ENCODE data around the gene UGCG. TPM values are rescaled to one million over a fixed set of nuclear protein-coding genes. Genes with fewer than 3 reads are reported as not detected.

Gene UGCG
- total and polyA plus RNA-seq, 9 of the 15 experiments (the other 6 are each of a cell fraction or from before 2014, with no cell fraction given): 20.0 to 40.3 (median 29.2) TPM

DNA sequence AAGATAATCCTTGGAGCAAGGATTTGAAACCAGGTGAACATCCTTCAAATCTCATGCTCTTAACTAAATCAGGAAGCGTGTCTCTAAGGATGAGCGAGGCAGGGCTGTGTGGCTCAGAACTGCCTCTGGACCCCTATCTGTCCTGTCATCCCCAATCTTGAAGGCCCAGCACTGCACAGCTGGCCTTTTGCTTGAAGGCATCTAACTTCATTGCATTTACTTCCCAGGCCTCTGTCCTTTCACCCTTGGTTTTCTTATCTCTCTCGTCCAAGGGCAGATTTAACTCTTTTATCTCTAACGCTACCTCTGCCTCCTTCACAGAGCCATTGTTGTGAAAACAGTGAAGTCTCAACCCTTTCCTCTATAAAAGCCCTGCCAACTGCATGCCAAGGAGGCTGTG, 83.8 kb downstream of the UGCG start (continued):
- TF ChIP-seq ZBTB1 (CRISPR knock-in tag; IDR thresholded peaks at IDR 0.05; ENCODE audit: borderline replicate concordance, low read depth) (no peak), GATAD2A (IDR thresholded peaks at IDR 0.05) (0 out of 2 replicates have a peak, but pooled peaks have one; percentile 23), ZNF668 (CRISPR knock-in tag; IDR thresholded peaks at IDR 0.05) (no peak), PCBP1 (IDR thresholded peaks at IDR 0.05; ENCODE audit: low read depth, low read length, poor library complexity, severe bottlenecking) (no peak), MAFK (IDR thresholded peaks at IDR 0.05; ENCODE audit: low read length) (no peak), ZNF76 (CRISPR knock-in tag; IDR thresholded peaks at IDR 0.05; ENCODE audit: borderline replicate concordance) (no peak), TSC22D4 (tag; IDR thresholded peaks at IDR 0.05) (no peak), ZNF644 (tag; IDR thresholded peaks at IDR 0.05; ENCODE audit: low read depth) (peak; percentile 47; the same call in 1 of the 2 replicates), ZNF165 (CRISPR knock-in tag; IDR thresholded peaks at IDR 0.05; ENCODE audit: borderline replicate concordance) (no peak), RFX1 (IDR thresholded peaks at IDR 0.05) (no peak), ZNF75A (CRISPR knock-in tag; IDR thresholded peaks at IDR 0.05) (no peak), CEBPG (CRISPR knock-in tag; IDR thresholded peaks at IDR 0.05) (no peak), CEBPG (tag; conservative IDR thresholded peaks at IDR 0.05 in 1 of 2, IDR thresholded peaks at IDR 0.05 in 1 of 2) (no peak), CXXC5 (CRISPR knock-in tag; IDR thresholded peaks at IDR 0.05) (peak; percentile 78), ZNF830 (CRISPR knock-in tag; IDR thresholded peaks at IDR 0.05) (no peak)
- TF ChIP-seq, protein P1, sequence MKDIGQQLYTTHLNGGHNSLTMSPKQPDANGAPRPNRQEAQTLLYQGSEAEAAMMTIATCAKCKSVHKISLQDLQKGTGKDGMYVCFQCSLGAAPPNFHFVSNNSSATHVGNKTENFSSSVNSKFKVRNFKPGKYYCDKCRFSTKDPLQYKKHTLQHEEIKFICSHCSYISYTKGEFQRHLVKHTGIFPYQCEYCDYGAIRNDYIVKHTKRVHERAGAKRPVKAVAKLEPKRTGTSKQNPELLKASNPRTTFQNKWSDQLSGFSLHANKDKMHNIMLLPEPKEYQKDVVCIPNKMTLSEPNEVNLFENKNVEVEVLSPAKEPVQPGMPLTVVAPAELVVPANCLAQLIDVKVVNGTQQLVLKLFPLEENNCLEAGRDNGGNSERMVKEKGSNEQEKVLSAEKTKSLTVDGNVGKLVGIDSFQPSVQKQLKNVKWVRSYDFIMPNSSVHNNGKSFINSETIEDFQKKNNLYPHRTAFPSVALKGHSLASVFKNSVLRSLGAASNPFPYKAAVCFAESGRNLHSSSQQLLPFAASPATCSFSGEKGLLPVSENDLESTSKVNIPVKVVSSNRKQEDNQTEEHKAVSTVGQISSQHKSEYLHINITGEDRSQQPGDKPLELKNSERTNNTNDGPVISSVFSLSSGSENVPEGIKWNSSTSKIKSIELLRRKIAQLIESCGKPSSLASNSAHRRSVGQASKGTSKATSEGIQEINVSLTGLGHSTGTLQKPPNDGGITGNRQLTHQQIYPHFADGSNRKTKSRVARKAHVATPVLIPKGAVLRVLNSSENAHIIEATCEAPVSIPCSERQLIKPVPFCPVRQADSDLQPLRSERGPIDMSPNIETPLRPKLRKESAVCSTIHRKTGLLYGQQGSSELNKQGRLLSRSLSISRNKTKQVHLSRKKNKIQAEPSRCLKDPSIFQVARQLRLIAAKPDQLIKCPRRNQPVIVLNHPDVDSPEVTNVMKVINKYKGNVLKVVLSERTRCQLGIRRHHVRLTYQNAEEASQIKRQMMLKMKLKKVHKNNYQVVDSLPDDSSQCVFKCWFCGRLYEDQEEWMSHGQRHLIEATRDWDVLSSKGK (CRISPR knock-in tag; IDR thresholded peaks at IDR 0.05): no peak
- TF ChIP-seq, protein P2, sequence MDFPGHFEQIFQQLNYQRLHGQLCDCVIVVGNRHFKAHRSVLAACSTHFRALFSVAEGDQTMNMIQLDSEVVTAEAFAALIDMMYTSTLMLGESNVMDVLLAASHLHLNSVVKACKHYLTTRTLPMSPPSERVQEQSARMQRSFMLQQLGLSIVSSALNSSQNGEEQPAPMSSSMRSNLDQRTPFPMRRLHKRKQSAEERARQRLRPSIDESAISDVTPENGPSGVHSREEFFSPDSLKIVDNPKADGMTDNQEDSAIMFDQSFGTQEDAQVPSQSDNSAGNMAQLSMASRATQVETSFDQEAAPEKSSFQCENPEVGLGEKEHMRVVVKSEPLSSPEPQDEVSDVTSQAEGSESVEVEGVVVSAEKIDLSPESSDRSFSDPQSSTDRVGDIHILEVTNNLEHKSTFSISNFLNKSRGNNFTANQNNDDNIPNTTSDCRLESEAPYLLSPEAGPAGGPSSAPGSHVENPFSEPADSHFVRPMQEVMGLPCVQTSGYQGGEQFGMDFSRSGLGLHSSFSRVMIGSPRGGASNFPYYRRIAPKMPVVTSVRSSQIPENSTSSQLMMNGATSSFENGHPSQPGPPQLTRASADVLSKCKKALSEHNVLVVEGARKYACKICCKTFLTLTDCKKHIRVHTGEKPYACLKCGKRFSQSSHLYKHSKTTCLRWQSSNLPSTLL (IDR thresholded peaks at IDR 0.05): no peak
- TF ChIP-seq, protein P3, sequence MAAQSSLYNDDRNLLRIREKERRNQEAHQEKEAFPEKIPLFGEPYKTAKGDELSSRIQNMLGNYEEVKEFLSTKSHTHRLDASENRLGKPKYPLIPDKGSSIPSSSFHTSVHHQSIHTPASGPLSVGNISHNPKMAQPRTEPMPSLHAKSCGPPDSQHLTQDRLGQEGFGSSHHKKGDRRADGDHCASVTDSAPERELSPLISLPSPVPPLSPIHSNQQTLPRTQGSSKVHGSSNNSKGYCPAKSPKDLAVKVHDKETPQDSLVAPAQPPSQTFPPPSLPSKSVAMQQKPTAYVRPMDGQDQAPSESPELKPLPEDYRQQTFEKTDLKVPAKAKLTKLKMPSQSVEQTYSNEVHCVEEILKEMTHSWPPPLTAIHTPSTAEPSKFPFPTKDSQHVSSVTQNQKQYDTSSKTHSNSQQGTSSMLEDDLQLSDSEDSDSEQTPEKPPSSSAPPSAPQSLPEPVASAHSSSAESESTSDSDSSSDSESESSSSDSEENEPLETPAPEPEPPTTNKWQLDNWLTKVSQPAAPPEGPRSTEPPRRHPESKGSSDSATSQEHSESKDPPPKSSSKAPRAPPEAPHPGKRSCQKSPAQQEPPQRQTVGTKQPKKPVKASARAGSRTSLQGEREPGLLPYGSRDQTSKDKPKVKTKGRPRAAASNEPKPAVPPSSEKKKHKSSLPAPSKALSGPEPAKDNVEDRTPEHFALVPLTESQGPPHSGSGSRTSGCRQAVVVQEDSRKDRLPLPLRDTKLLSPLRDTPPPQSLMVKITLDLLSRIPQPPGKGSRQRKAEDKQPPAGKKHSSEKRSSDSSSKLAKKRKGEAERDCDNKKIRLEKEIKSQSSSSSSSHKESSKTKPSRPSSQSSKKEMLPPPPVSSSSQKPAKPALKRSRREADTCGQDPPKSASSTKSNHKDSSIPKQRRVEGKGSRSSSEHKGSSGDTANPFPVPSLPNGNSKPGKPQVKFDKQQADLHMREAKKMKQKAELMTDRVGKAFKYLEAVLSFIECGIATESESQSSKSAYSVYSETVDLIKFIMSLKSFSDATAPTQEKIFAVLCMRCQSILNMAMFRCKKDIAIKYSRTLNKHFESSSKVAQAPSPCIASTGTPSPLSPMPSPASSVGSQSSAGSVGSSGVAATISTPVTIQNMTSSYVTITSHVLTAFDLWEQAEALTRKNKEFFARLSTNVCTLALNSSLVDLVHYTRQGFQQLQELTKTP (IDR thresholded peaks at IDR 0.05; ENCODE audit: low read depth in 1 of 2, partially characterized antibody in 2 of 2): no peak
- TF ChIP-seq, protein P4, sequence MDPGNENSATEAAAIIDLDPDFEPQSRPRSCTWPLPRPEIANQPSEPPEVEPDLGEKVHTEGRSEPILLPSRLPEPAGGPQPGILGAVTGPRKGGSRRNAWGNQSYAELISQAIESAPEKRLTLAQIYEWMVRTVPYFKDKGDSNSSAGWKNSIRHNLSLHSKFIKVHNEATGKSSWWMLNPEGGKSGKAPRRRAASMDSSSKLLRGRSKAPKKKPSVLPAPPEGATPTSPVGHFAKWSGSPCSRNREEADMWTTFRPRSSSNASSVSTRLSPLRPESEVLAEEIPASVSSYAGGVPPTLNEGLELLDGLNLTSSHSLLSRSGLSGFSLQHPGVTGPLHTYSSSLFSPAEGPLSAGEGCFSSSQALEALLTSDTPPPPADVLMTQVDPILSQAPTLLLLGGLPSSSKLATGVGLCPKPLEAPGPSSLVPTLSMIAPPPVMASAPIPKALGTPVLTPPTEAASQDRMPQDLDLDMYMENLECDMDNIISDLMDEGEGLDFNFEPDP (CRISPR knock-in tag; IDR thresholded peaks at IDR 0.05): no peak
